ENCODE data around the gene HOXD10. TPM values are rescaled to one million over a fixed set of nuclear protein-coding genes. Genes with fewer than 3 reads are reported as not detected.

The HOXD10 gene
- total RNA-seq, 1 experiment from 2014 or later: 0.03 TPM

GRCh38 chr2:176079831-176080539 is 36.6 kb upstream of the HOXD10 start:
- no peaks in the 10 kb centered on the region for H3K36me3 ChIP-seq (replicated peaks; ENCODE audit: control insufficient read depth, insufficient read depth, low read length)
- H3K4me3 ChIP-seq (ENCODE audit: insufficient read depth, low read depth, low read length): peak overlapping the region; percentile 35
- H3K27me3 ChIP-seq (ENCODE audit: control insufficient read depth, insufficient read depth, low read length): peaks cover 98% of the 10 kb centered on the region
- peak; percentile 97 for DNase-seq

GRCh38 chr2:176080540-176081375 is 35.8 kb upstream of the HOXD10 start:
- H3K4me3 ChIP-seq (ENCODE audit: insufficient read depth, low read depth, low read length): peak overlapping the region; percentile 33; the same call in 1 of the 2 replicates
- H3K27me3 ChIP-seq (ENCODE audit: control insufficient read depth, insufficient read depth, low read length): peaks cover 98% of the 10 kb centered on the region
- DNase-seq: peak; percentile 72
- no peaks in the 10 kb centered on the region for H3K36me3 ChIP-seq (replicated peaks; ENCODE audit: control insufficient read depth, insufficient read depth, low read length)

- no peak overlapping the region for H3K4me3 ChIP-seq (ENCODE audit: insufficient read depth, low read depth, low read length)
- DNase-seq: no peak
- H3K27me3 ChIP-seq (ENCODE audit: control insufficient read depth, insufficient read depth, low read length): peaks cover 98% of the 10 kb centered on the region
- no peaks in the 10 kb centered on the region for H3K36me3 ChIP-seq (replicated peaks; ENCODE audit: control insufficient read depth, insufficient read depth, low read length)
Observed at GRCh38 chr2:176081376-176081836, 35.2 kb upstream of the HOXD10 start.

- Histone ChIP-seq H3K4me3 (ENCODE audit: insufficient read depth, low read depth, low read length) (no peak overlapping the region), H3K27me3 (ENCODE audit: control insufficient read depth, insufficient read depth, low read length) (peaks cover 98% of the 10 kb centered on the region), H3K36me3 (replicated peaks; ENCODE audit: control insufficient read depth, insufficient read depth, low read length) (no peaks in the 10 kb centered on the region)
- peak; percentile 81 for DNase-seq
Observed at GRCh38 chr2:176081837-176082524, 34.6 kb upstream of the HOXD10 start.

- DNase-seq: no peak
- Histone ChIP-seq H3K36me3 (replicated peaks; ENCODE audit: control insufficient read depth, insufficient read depth, low read length) (no peaks in the 10 kb centered on the region), H3K4me3 (ENCODE audit: insufficient read depth, low read depth, low read length) (no peak overlapping the region), H3K27me3 (ENCODE audit: control insufficient read depth, insufficient read depth, low read length) (peaks cover 98% of the 10 kb centered on the region)
Observed at GRCh38 chr2:176082525-176082823, 34.1 kb upstream of the HOXD10 start.

GRCh38 chr2:176082824-176083751 is 33.5 kb upstream of the HOXD10 start:
- Histone ChIP-seq H3K36me3 (replicated peaks; ENCODE audit: control insufficient read depth, insufficient read depth, low read length) (no peaks in the 10 kb centered on the region), H3K27me3 (ENCODE audit: control insufficient read depth, insufficient read depth, low read length) (peaks cover 98% of the 10 kb centered on the region), H3K4me3 (ENCODE audit: insufficient read depth, low read depth, low read length) (no peak overlapping the region)
- peak; percentile 82 for DNase-seq

GRCh38 chr2:176083796-176084261 is 32.7 kb upstream of the HOXD10 start, which contains the start of gene EVX2:
EVX2 (minus strand) TSS chr2:176083962; CDS start chr2:176083776, 186 bp downstream.
- Histone ChIP-seq H3K4me3 (ENCODE audit: insufficient read depth, low read depth, low read length) (no peak within 1 kb of the TSS), H3K36me3 (replicated peaks; ENCODE audit: control insufficient read depth, insufficient read depth, low read length) (no peaks in the 10 kb centered on the region), H3K27me3 (ENCODE audit: control insufficient read depth, insufficient read depth, low read length) (peaks cover 98% of the 10 kb centered on the region)
- peak; percentile 62 for DNase-seq

- Histone ChIP-seq H3K4me3 (ENCODE audit: insufficient read depth, low read depth, low read length) (no peak overlapping the region), H3K36me3 (replicated peaks; ENCODE audit: control insufficient read depth, insufficient read depth, low read length) (no peaks in the 10 kb centered on the region), H3K27me3 (ENCODE audit: control insufficient read depth, insufficient read depth, low read length) (peaks cover 98% of the 10 kb centered on the region)
- peak; percentile 43 for DNase-seq
Observed at GRCh38 chr2:176084611-176085119, 31.9 kb upstream of the HOXD10 start.

GRCh38 chr2:176085120-176085788 is 31.3 kb upstream of the HOXD10 start:
- Histone ChIP-seq H3K36me3 (replicated peaks; ENCODE audit: control insufficient read depth, insufficient read depth, low read length) (no peaks in the 10 kb centered on the region), H3K4me3 (ENCODE audit: insufficient read depth, low read depth, low read length) (no peak overlapping the region), H3K27me3 (ENCODE audit: control insufficient read depth, insufficient read depth, low read length) (peaks cover 100% of the 10 kb centered on the region)
- peak; percentile 70 for DNase-seq

- H3K36me3 ChIP-seq (replicated peaks; ENCODE audit: control insufficient read depth, insufficient read depth, low read length): no peaks in the 10 kb centered on the region
- peaks cover 100% of the 10 kb centered on the region for H3K27me3 ChIP-seq (ENCODE audit: control insufficient read depth, insufficient read depth, low read length)
- peak overlapping the region; percentile 8; the same call in 1 of the 2 replicates for H3K4me3 ChIP-seq (ENCODE audit: insufficient read depth, low read depth, low read length)
- peak; percentile 84 for DNase-seq
Observed at GRCh38 chr2:176085861-176086771, 30.5 kb upstream of the HOXD10 start.

GRCh38 chr2:176087330-176088047 is 29.1 kb upstream of the HOXD10 start:
- Histone ChIP-seq H3K4me3 (ENCODE audit: insufficient read depth, low read depth, low read length) (peak overlapping the region; percentile 36), H3K36me3 (replicated peaks; ENCODE audit: control insufficient read depth, insufficient read depth, low read length) (no peaks in the 10 kb centered on the region), H3K27me3 (ENCODE audit: control insufficient read depth, insufficient read depth, low read length) (peaks cover 98% of the 10 kb centered on the region)
- no peak for DNase-seq
